Peyer's patch (tissue), 4 donors: ENCODE measurements around the gene NOTUM. TPM values are rescaled to one million over a fixed set of nuclear protein-coding genes. Genes with fewer than 3 reads are reported as not detected.

Experiments used
- DNase-seq, 3 donors: peaks; one replicate each; pipeline ENCODE4 v3.0.0-alpha.2; 2017 to 2019
- H3K27ac ChIP-seq, 4 donors: fragments of 200-600 bp; sonication (generic); one replicate each; pipeline ENCODE4 v1.5.1; 2016 to 2019
- H3K27me3 ChIP-seq, 2 donors: fragments of 200-600 bp; sonication (generic); one replicate each; pipeline ENCODE4 v1.5.1; 2019
- H3K36me3 ChIP-seq, 3 donors: fragments of 200-600 bp; sonication (generic); one replicate each; pipeline ENCODE4 v1.5.1; 2016 to 2019
- H3K4me1 ChIP-seq, 4 donors: fragments of 200-600 bp; sonication (generic); one replicate each; pipeline ENCODE4 v1.5.1; 2016 to 2019
- H3K4me3 ChIP-seq, 4 donors: fragments of 200-600 bp; sonication (generic); 1 replicate in 3 of 4; 2 replicates in 1 of 4; pipeline ENCODE4 v1.5.1; 2016 to 2019; ENCODE audit warnings: mild to moderate bottlenecking in 1 of 4
- H3K9me3 ChIP-seq, 4 donors: fragments of 200-600 bp; sonication (generic); one replicate each; pipeline ENCODE4 v1.5.1; 2016 to 2019; ENCODE audit warnings: mild to moderate bottlenecking in 1 of 4
- POLR2A ChIP-seq, 2 donors: fragments of 450-650 bp; IDR thresholded peaks; one replicate each; pipeline ENCODE4 v1.5.1; 2017; ENCODE audit warnings: antibody characterized with exemption in 2 of 2, mild to moderate bottlenecking in 2 of 2, moderate library complexity in 2 of 2
- total RNA-seq, 4 donors: library from RNA; depleted of rRNA; stranded (reverse); fragments of >200 nt; gene quantifications; one replicate each; pipeline ENCODE4 v1.1.0, GENCODE V29; 2016
- TF ChIP-seq, protein P1 (sequence below), 6 experiments: fragments of 450-650 bp in 4 of 6; fragments of 200-600 bp in 2 of 6; sonication (generic) in 1 of 6; IDR thresholded peaks; one replicate each; pipeline ENCODE4 v1.5.1; 2017 to 2019; ENCODE audit warnings: antibody characterized with exemption in 6 of 6, mild to moderate bottlenecking in 3 of 6, moderate library complexity in 1 of 6

Gene NOTUM
- total RNA-seq, 4 donors from 2014 or later: 1.2 TPM; not detected in 3

DNA sequence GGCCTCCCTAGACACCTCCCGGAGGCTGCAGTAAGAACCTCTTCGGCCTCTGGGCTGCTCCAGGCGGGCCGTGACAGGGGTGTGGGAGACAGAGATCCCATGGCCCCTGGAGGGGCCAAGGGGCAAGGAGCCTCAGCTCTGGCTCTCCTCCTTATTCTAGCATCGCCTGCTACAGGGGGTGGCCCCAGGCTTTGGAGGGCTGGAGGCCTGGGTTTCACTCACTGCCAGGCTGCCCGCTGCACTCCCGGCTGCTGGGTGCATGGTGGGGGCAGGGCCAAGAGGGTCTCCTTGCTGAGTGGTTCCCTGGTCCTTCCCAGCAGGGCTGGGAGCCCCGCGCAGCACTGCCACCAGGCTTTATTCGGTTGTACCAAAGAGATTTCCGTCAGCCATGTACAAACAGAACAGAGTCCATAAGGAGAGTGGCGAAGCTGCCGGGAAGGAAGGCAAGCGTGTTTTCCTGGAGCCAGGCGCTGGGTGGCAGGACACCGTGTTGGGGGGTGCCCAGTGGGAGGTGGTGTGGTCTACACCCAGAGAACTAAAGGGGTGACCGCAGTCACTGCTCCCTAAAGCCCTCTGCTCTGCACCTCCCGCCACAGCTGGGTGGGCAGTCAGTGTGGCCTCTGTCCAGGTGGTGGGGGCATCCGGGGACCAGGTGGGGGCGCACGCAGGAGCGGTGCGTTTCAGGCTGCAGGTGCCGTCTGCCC is 56.9 kb downstream of the NOTUM start:
- no peak overlapping the region for H3K4me3 ChIP-seq
- H3K27ac ChIP-seq: no peak overlapping the region
- TF ChIP-seq, protein P1, sequence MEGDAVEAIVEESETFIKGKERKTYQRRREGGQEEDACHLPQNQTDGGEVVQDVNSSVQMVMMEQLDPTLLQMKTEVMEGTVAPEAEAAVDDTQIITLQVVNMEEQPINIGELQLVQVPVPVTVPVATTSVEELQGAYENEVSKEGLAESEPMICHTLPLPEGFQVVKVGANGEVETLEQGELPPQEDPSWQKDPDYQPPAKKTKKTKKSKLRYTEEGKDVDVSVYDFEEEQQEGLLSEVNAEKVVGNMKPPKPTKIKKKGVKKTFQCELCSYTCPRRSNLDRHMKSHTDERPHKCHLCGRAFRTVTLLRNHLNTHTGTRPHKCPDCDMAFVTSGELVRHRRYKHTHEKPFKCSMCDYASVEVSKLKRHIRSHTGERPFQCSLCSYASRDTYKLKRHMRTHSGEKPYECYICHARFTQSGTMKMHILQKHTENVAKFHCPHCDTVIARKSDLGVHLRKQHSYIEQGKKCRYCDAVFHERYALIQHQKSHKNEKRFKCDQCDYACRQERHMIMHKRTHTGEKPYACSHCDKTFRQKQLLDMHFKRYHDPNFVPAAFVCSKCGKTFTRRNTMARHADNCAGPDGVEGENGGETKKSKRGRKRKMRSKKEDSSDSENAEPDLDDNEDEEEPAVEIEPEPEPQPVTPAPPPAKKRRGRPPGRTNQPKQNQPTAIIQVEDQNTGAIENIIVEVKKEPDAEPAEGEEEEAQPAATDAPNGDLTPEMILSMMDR (IDR thresholded peaks at IDR 0.05): no peak
- no peak for TF ChIP-seq POLR2A (IDR thresholded peaks at IDR 0.05)
- H3K4me1 ChIP-seq: peaks cover 0 to 17% (median 7%) of the 10 kb centered on the region in 4 donors
- H3K36me3 ChIP-seq: peaks cover 0 to 63% (median 0%) of the 10 kb centered on the region in 3 donors
- no peaks in the 10 kb centered on the region for H3K27me3 ChIP-seq
- no peaks in the 10 kb centered on the region for H3K9me3 ChIP-seq
- DNase-seq: no peak

GRCh38 chr17:81903415-81903831 is 57.6 kb downstream of the NOTUM start:
- Histone ChIP-seq H3K9me3 (no peaks in the 10 kb centered on the region), H3K4me1 (peaks cover 0 to 17% (median 7%) of the 10 kb centered on the region in 4 donors), H3K4me3 (no peak overlapping the region), H3K27me3 (no peaks in the 10 kb centered on the region), H3K27ac (no peak overlapping the region), H3K36me3 (peaks cover 0 to 63% (median 0%) of the 10 kb centered on the region in 3 donors)
- DNase-seq: peak in 1 of 3 donors; percentile 47
- TF ChIP-seq, protein P1 (IDR thresholded peaks at IDR 0.05): no peak
- no peak for TF ChIP-seq POLR2A (IDR thresholded peaks at IDR 0.05)

DNA sequence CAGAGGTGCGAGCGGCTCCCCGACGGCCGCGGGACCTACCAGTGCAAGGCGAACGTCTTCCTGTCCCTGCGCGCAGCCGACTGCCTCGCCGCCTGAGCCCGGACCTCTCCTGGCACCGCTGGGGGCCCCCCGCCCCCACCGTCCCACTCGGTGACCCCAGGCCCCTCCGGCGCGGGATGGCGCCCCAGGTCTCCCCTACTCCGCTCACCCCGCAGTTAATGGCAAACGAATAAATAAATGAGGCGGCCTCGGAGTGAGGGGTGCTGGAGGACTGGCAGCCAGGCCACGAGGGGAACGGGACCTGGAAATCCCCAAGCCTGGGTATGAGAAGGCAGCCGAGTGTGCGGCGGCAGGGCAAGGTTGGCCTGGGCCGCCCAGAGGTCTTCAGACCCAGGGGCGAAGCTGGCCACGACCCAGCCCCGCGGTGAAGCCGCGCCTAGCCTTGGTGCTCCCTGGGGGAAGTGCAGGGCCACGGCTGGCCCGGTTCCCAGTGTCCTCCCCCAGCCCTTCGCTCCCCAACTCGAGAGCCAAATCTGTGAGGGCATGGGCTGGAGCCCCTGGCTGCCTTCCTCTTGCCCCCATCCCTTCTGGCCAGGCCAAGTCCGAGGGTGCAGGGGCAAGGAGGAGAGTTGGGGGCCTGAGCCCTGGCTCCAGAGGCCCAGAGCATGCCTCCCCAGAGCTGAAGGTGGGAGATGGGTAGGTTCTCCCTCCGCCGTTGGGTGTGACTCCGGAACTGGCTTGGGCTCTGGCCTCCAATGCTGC is 58.2 kb downstream of the NOTUM start:
- peak overlapping the region in 1 of 4 donors; percentile 25 for H3K27ac ChIP-seq
- H3K36me3 ChIP-seq: peaks cover 0 to 63% (median 0%) of the 10 kb centered on the region in 3 donors
- H3K27me3 ChIP-seq: no peaks in the 10 kb centered on the region
- no peak for TF ChIP-seq POLR2A (IDR thresholded peaks at IDR 0.05)
- TF ChIP-seq, protein P1 (IDR thresholded peaks at IDR 0.05): no peak
- no peaks in the 10 kb centered on the region for H3K9me3 ChIP-seq
- DNase-seq: no peak
- H3K4me1 ChIP-seq: peaks cover 0 to 17% (median 7%) of the 10 kb centered on the region in 4 donors
- peak overlapping the region in 3 of 4 donors; percentile 40 to 43 (median 41) for H3K4me3 ChIP-seq

Other genes starting within 250 kb of the NOTUM start
- gene SLC25A10, start 248.9 kb downstream of the NOTUM start, total RNA-seq: 100 to 1,000 TPM in 1 of 4 donors, 10 to 100 TPM in 3; 37.1 to 109 (median 64.1) TPM
- 1 to 10 TPM in 1 of 4 donors, under 1 TPM in 1, not detected in 2; 0.67 to 1.1 TPM for gene GCGR, start 157.0 kb downstream of the NOTUM start, total RNA-seq
- gene MCRIP1, start 127.9 kb downstream of the NOTUM start, total RNA-seq: 10 to 100 TPM; 19.6 to 47.9 (median 28.8) TPM
- not detected for gene PPP1R27, start 126.1 kb downstream of the NOTUM start, total RNA-seq
- gene P4HB, start 100.7 kb downstream of the NOTUM start, total RNA-seq: 1,000 to 10,000 TPM in 3 of 4 donors, 100 to 1,000 TPM in 1; 326 to 1,290 (median 1,196) TPM
- 100 to 1,000 TPM; 282 to 475 (median 350) TPM for gene ARHGDIA, start 89.8 kb downstream of the NOTUM start, total RNA-seq
- gene ALYREF, start 69.6 kb downstream of the NOTUM start, total RNA-seq: 10 to 100 TPM; 38.9 to 96.6 (median 45.3) TPM
- gene ANAPC11, start 69.5 kb downstream of the NOTUM start, total RNA-seq: 100 to 1,000 TPM in 1 of 4 donors, 10 to 100 TPM in 3; 69.3 to 126 (median 85.1) TPM
- 1 to 10 TPM in 1 of 4 donors, under 1 TPM in 1, not detected in 2; 0.76 to 1.6 TPM for gene NPB, start 58.9 kb downstream of the NOTUM start, total RNA-seq
- gene PCYT2, start 49.8 kb downstream of the NOTUM start, total RNA-seq: 100 to 1,000 TPM in 3 of 4 donors, 10 to 100 TPM in 1; 67.7 to 297 (median 179) TPM
- gene SIRT7, start 43.0 kb downstream of the NOTUM start, total RNA-seq: 100 to 1,000 TPM in 2 of 4 donors, 10 to 100 TPM in 2; 82.5 to 130 (median 112) TPM
- gene MAFG, start 33.5 kb downstream of the NOTUM start, total RNA-seq: 10 to 100 TPM; 19.8 to 38.3 (median 34.4) TPM
- gene PYCR1, start 23.9 kb downstream of the NOTUM start, total RNA-seq: 10 to 100 TPM in 3 of 4 donors, 1 to 10 TPM in 1; 2.4 to 21.5 (median 20.2) TPM
- under 1 TPM in 1 of 4 donors, not detected in 3; 0.76 TPM for gene MYADML2, start 14.0 kb downstream of the NOTUM start, total RNA-seq
- 10 to 100 TPM; 31.6 to 70.1 (median 49.9) TPM for gene ASPSCR1, start 16.4 kb upstream of the NOTUM start, total RNA-seq
- gene CENPX, start 61.7 kb upstream of the NOTUM start, total RNA-seq: 100 to 1,000 TPM in 2 of 4 donors, 10 to 100 TPM in 2; 49.1 to 123 (median 91.8) TPM
- 10 to 100 TPM; 15.5 to 74.3 (median 23.1) TPM for gene LRRC45, start 62.1 kb upstream of the NOTUM start, total RNA-seq
- gene RAC3, start 70.5 kb upstream of the NOTUM start, total RNA-seq: 10 to 100 TPM in 2 of 4 donors, 1 to 10 TPM in 2; 4.6 to 20.6 (median 9.8) TPM
- gene DCXR, start 76.5 kb upstream of the NOTUM start, total RNA-seq: 100 to 1,000 TPM in 2 of 4 donors, 10 to 100 TPM in 2; 68.5 to 104 (median 86.8) TPM
- 10 to 100 TPM; 42.9 to 65.7 (median 50.2) TPM for gene RFNG, start 90.6 kb upstream of the NOTUM start, total RNA-seq
- gene GPS1, start 90.7 kb upstream of the NOTUM start, total RNA-seq: 100 to 1,000 TPM in 1 of 4 donors, 10 to 100 TPM in 3; 69.2 to 138 (median 88.5) TPM
- 100 to 1,000 TPM in 3 of 4 donors, 10 to 100 TPM in 1; 73.6 to 207 (median 122) TPM for gene DUS1L, start 104.6 kb upstream of the NOTUM start, total RNA-seq
- gene FASN, start 137.0 kb upstream of the NOTUM start, total RNA-seq: 100 to 1,000 TPM in 1 of 4 donors, 10 to 100 TPM in 3; 50.4 to 110 (median 76.5) TPM